Natural killer cell (primary cell): ENCODE results near the gene RRP15. TPM values are rescaled to one million over a fixed set of nuclear protein-coding genes. Genes with fewer than 3 reads are reported as not detected.

Experiments used
- ATAC-seq, 3 donors: fragments of 150-1000 bp in 2 of 3; fragments of 200-7000 bp in 1 of 3; cut with Tn5 transposase; 1 replicate in 1 of 3; 2 replicates in 2 of 3; pipeline ENCODE4 v1.10.0; 2021; ENCODE audit warnings: mild to moderate bottlenecking in 2 of 3, moderate library complexity in 2 of 3
- DNase-seq, 2 donors: peaks; one replicate each; pipeline versions ENCODE4 v3.0.0 to v3.0.0-alpha.2; 2013 to 2021; ENCODE audit warnings: mixed read lengths in 1 of 2
- H3K27ac ChIP-seq: one replicate; pipeline ENCODE4 v1.5.1; 2013; ENCODE audit warnings: mild to moderate bottlenecking, low read length
- H3K27me3 ChIP-seq: one replicate; pipeline ENCODE4 v1.6.1; 2013; ENCODE audit warnings: low read length; ENCODE audit not compliant: control insufficient read depth, insufficient read depth
- H3K36me3 ChIP-seq: one replicate; pipeline ENCODE4 v1.6.1; 2013; ENCODE audit warnings: low read length; ENCODE audit not compliant: control insufficient read depth, insufficient read depth
- H3K4me1 ChIP-seq: one replicate; pipeline ENCODE4 v1.6.1; 2013; ENCODE audit warnings: low read length; ENCODE audit not compliant: control insufficient read depth, insufficient read depth
- H3K4me3 ChIP-seq: one replicate; pipeline ENCODE4 v1.5.1; 2013; ENCODE audit warnings: low read length
- H3K9me3 ChIP-seq: one replicate; pipeline ENCODE4 v1.6.1; 2013; ENCODE audit warnings: low read length; ENCODE audit not compliant: control insufficient read depth, insufficient read depth
- H3K27ac Mint-ChIP-seq, 2 donors: one replicate each; pipeline ENCODE4 v1.8.0; 2022; ENCODE audit warnings: mild to moderate bottlenecking in 2 of 2, mixed read lengths in 2 of 2, moderate library complexity in 1 of 2
- H3K27me3 Mint-ChIP-seq, 2 donors: one replicate each; pipeline ENCODE4 v1.8.0; 2022; ENCODE audit warnings: low read depth in 2 of 2, mixed read lengths in 2 of 2
- H3K36me3 Mint-ChIP-seq: one replicate; pipeline ENCODE4 v1.8.0; 2022; ENCODE audit warnings: mixed read lengths
- H3K4me1 Mint-ChIP-seq, 2 donors: one replicate each; pipeline ENCODE4 v1.8.0; 2022; ENCODE audit warnings: mixed read lengths in 2 of 2
- H3K4me3 Mint-ChIP-seq: one replicate; pipeline ENCODE4 v1.8.0; 2022; ENCODE audit warnings: mild to moderate bottlenecking, moderate library complexity, mixed read lengths
- H3K9me3 Mint-ChIP-seq, 2 donors: one replicate each; pipeline ENCODE4 v1.8.0; 2022; ENCODE audit warnings: mixed read lengths in 2 of 2
- WGBS: methylation state at CpG from one replicate; pipeline ENCODE4 v1.1.7; 2013; ENCODE audit warnings: missing lambda C conversion rate; ENCODE audit not compliant: insufficient coverage; 5-methylcytosine and 5-hydroxymethylcytosine counted together
- intact Hi-C: fragments of 100-400 bp; cut with micrococcal nuclease; formaldehyde crosslinking; loops from one replicate; pipeline ENCODE4 v1.14.2; 2022
- total RNA-seq, 4 donors: library from RNA; stranded (reverse); fragments of 120-200 nt in 1 of 4; gene quantifications; one replicate each; pipeline versions ENCODE4 v1.2.3 to v1.2.4, GENCODE V29; 2013 to 2022
- TF ChIP-seq, protein P1 (sequence below): fragments of 200-600 bp; IDR thresholded peaks from one replicate; pipeline ENCODE4 v1.8.0; 2022; ENCODE audit warnings: antibody characterized with exemption

RRP15 gene
- total RNA-seq, 3 donors from 2014 or later (not counting 1 experiment from before 2014, with no cell fraction given), result 9.2 to 15.3 (median 13.3) TPM

DNA sequence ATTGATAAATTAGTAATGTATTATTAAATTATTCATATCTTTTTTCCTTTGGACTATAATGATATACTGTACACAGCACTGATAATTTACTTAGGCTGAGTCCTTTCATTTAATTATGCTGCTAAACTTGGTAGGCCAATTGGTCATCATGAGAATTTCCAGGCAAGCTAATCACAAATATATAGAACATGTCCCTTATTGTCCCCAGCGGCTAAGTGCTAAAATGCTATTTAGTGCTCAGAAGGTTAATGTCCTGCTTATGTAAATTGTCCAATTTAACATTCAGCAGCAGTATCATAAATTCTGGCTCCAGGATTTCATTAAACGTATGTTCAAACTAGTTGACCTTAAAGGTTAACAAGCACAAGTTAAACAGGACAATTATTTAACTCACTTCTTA lies 30.0 kb upstream of the RRP15 start:
- H3K4me3 Mint-ChIP-seq, result no peak overlapping the region
- no peak for ATAC-seq
- no peak for DNase-seq
- peaks cover 2% of the 10 kb centered on the region for H3K27me3 ChIP-seq
- peaks cover 12 to 26% of the 10 kb centered on the region in 2 donors for H3K27me3 Mint-ChIP-seq
- no peaks in the 10 kb centered on the region for H3K4me1 ChIP-seq
- no peaks in the 10 kb centered on the region for H3K9me3 ChIP-seq
- H3K9me3 Mint-ChIP-seq, result peaks cover 2 to 3% of the 10 kb centered on the region in 2 donors
- H3K4me1 Mint-ChIP-seq, result no peaks in the 10 kb centered on the region
- H3K36me3 Mint-ChIP-seq, result no peaks in the 10 kb centered on the region
- H3K36me3 ChIP-seq, result no peaks in the 10 kb centered on the region
- 92% methylated on average over 2 of the region's 2 CpGs for WGBS
- H3K27ac Mint-ChIP-seq, result no peak overlapping the region
- intact Hi-C loops, result no loop called here
- no peak overlapping the region for H3K27ac ChIP-seq
- TF ChIP-seq, protein P1, sequence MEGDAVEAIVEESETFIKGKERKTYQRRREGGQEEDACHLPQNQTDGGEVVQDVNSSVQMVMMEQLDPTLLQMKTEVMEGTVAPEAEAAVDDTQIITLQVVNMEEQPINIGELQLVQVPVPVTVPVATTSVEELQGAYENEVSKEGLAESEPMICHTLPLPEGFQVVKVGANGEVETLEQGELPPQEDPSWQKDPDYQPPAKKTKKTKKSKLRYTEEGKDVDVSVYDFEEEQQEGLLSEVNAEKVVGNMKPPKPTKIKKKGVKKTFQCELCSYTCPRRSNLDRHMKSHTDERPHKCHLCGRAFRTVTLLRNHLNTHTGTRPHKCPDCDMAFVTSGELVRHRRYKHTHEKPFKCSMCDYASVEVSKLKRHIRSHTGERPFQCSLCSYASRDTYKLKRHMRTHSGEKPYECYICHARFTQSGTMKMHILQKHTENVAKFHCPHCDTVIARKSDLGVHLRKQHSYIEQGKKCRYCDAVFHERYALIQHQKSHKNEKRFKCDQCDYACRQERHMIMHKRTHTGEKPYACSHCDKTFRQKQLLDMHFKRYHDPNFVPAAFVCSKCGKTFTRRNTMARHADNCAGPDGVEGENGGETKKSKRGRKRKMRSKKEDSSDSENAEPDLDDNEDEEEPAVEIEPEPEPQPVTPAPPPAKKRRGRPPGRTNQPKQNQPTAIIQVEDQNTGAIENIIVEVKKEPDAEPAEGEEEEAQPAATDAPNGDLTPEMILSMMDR, result no peak
- H3K4me3 ChIP-seq, result no peak overlapping the region

GRCh38 chr1:218257371-218257770 lies 27.7 kb upstream of the RRP15 start:
- ATAC-seq, result no peak
- TF ChIP-seq, protein P1, result no peak
- no peak overlapping the region for H3K4me3 Mint-ChIP-seq
- H3K27me3 Mint-ChIP-seq, result peaks cover 7 to 15% of the 10 kb centered on the region in 2 donors
- WGBS, result no CpG with 5 or more reads among the region's 1 CpG
- Histone ChIP-seq H3K4me3 (no peak overlapping the region), H3K27ac (no peak overlapping the region), H3K4me1 (no peaks in the 10 kb centered on the region), H3K9me3 (no peaks in the 10 kb centered on the region), H3K27me3 (peaks cover 2% of the 10 kb centered on the region), H3K36me3 (no peaks in the 10 kb centered on the region)
- no peaks in the 10 kb centered on the region for H3K36me3 Mint-ChIP-seq
- intact Hi-C loops, result no loop called here
- H3K27ac Mint-ChIP-seq, result no peak overlapping the region
- no peak for DNase-seq
- H3K4me1 Mint-ChIP-seq, result no peaks in the 10 kb centered on the region
- peaks cover 2 to 3% of the 10 kb centered on the region in 2 donors for H3K9me3 Mint-ChIP-seq

DNA sequence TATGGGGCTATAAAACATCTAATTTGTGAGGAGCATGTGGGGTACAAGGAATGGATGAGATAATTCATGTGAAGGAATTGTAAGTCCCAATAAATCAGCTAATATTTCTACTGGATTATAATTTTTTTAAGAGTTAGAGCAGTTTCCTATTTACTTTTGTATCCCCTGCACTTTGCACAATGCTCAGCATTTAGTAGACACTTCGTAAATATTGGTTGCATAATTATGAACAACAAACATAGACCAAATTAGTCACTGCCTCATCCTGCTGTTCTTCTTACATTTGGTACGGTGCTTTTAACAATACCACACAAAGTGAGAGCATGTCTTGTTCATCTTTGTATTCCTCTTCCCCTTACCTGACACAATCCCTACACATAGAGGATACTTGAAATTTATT lies 27.1 kb upstream of the RRP15 start:
- no peaks in the 10 kb centered on the region for H3K27me3 ChIP-seq
- H3K9me3 Mint-ChIP-seq, result peaks cover 2 to 3% of the 10 kb centered on the region in 2 donors
- no peak overlapping the region for H3K27ac ChIP-seq
- H3K36me3 ChIP-seq, result no peaks in the 10 kb centered on the region
- no peaks in the 10 kb centered on the region for H3K4me1 ChIP-seq
- no peaks in the 10 kb centered on the region for H3K9me3 ChIP-seq
- no peaks in the 10 kb centered on the region for H3K4me1 Mint-ChIP-seq
- 88% methylated on average over 2 of the region's 2 CpGs for WGBS
- TF ChIP-seq, protein P1, result no peak
- H3K36me3 Mint-ChIP-seq, result no peaks in the 10 kb centered on the region
- no peak overlapping the region for H3K27ac Mint-ChIP-seq
- DNase-seq (no peak), ATAC-seq (no peak)
- intact Hi-C loops, result no loop called here
- peaks cover 7 to 15% of the 10 kb centered on the region in 2 donors for H3K27me3 Mint-ChIP-seq
- no peak overlapping the region for H3K4me3 Mint-ChIP-seq
- H3K4me3 ChIP-seq, result no peak overlapping the region

DNA sequence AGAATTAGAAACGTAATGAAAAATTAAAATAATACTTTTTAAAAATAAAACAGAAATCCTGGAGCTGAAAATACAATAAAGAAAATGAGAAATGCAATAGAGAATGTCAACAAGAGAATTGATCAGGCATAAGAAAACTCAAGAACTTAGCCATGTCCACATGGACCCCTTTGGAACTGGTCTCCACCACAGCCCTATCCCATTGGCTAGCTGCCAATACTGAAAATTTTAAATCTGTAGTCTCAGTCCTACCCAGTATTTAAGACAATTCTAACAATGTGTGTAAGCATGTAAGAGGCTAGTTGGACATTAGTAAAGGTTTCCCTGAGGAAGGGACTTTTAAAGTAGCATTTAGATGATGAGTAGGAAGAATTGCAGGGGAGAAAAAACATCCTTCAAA lies 25.8 kb upstream of the RRP15 start:
- Histone ChIP-seq H3K27ac (no peak overlapping the region), H3K9me3 (no peaks in the 10 kb centered on the region), H3K27me3 (no peaks in the 10 kb centered on the region), H3K4me3 (no peak overlapping the region), H3K36me3 (no peaks in the 10 kb centered on the region), H3K4me1 (no peaks in the 10 kb centered on the region)
- TF ChIP-seq, protein P1, result no peak
- DNase-seq (no peak), ATAC-seq (no peak)
- Mint-ChIP-seq H3K4me1 (no peaks in the 10 kb centered on the region), H3K36me3 (no peaks in the 10 kb centered on the region), H3K27me3 (peaks cover 7 to 15% of the 10 kb centered on the region in 2 donors), H3K27ac (no peak overlapping the region), H3K4me3 (no peak overlapping the region), H3K9me3 (peaks cover 2 to 3% of the 10 kb centered on the region in 2 donors)
- intact Hi-C loops, result no loop called here
- no CpG with 5 or more reads among the region's 1 CpG for WGBS
